ENCODE data around the gene LUZP1.

GRCh38 chr1:23187637-23188036, 19.0 kb upstream of the LUZP1 start:
- TF ChIP-seq CTCF (IDR thresholded peaks at IDR 0.05), result no peak
- no peak for TF ChIP-seq POLR2A (IDR thresholded peaks at IDR 0.05)
